ENCODE results near the gene SACS. TPM values are rescaled to one million over a fixed set of nuclear protein-coding genes. Genes with fewer than 3 reads are reported as not detected.
A peak's percentile ranks its signal among the peaks of the same experiment; 100 is the strongest.

Gene SACS
- total and polyA plus RNA-seq, 7 donors = 0.60 to 32.5 (median 20.9) TPM

GRCh38 chr13:23384111-23384510 is 49.4 kb downstream of the SACS start:
- WGBS, 2 donors = 76 to 90% methylated on average over 4 of the region's 4 CpGs
- H3K9me3 ChIP-seq = no peaks in the 10 kb centered on the region
- DNase-seq = no peak
- TF ChIP-seq POLR2A (IDR thresholded peaks at IDR 0.05) (no peak), CTCF (IDR thresholded peaks at IDR 0.05) (no peak), POLR2AphosphoS5 (IDR thresholded peaks at IDR 0.05) (no peak), EP300 (IDR thresholded peaks at IDR 0.05) (no peak)
- no peak overlapping the region for H3K4me3 ChIP-seq
- H3K36me3 ChIP-seq = no peaks in the 10 kb centered on the region
- H3K27ac ChIP-seq = no peak overlapping the region
- peaks cover 0 to 5% (median 0%) of the 10 kb centered on the region in 4 donors for H3K4me1 ChIP-seq
- no peaks in the 10 kb centered on the region for H3K27me3 ChIP-seq
- intact Hi-C loops (cut with DNase I) = no loop called here

DNA sequence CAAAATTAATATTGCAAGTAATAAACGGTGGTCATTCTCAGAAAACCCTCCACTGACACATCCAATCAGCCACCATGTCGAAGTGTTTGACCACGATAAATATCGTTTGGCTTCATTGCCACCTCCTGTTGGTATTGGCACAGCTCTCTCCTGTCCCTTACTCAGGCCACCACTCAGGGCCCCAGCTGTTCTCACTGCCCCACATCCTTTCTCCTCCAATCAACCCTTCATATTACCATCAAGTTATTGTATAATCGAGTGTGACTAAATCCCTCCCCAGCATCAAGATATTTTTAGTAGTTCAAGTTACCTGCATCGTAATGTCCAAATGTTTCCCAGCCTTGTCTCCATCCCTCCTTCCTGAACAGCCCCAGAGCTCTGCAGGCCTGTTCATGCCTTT is 50.4 kb downstream of the SACS start:
- no peaks in the 10 kb centered on the region for H3K36me3 ChIP-seq
- DNase-seq = no peak
- H3K4me1 ChIP-seq = peaks cover 0 to 8% (median 6%) of the 10 kb centered on the region in 4 donors
- H3K27ac ChIP-seq = no peak overlapping the region
- intact Hi-C loops (cut with DNase I) = no loop called here
- H3K4me3 ChIP-seq = no peak overlapping the region
- 92 to 93% methylated on average over 6 of the region's 6 CpGs for WGBS, 2 donors
- H3K9me3 ChIP-seq = no peaks in the 10 kb centered on the region
- TF ChIP-seq CTCF (IDR thresholded peaks at IDR 0.05) (no peak), POLR2A (IDR thresholded peaks at IDR 0.05) (no peak)
- no peaks in the 10 kb centered on the region for H3K27me3 ChIP-seq

GRCh38 chr13:23381866-23382265 is 51.6 kb downstream of the SACS start:
- intact Hi-C loops (cut with DNase I) = no loop called here
- DNase-seq = no peak
- H3K36me3 ChIP-seq = no peaks in the 10 kb centered on the region
- H3K27ac ChIP-seq = no peak overlapping the region
- no peaks in the 10 kb centered on the region for H3K27me3 ChIP-seq
- H3K9me3 ChIP-seq = no peaks in the 10 kb centered on the region
- 51 to 65% methylated on average over 6 of the region's 6 CpGs for WGBS, 2 donors
- no peak for TF ChIP-seq POLR2A (IDR thresholded peaks at IDR 0.05)
- H3K4me1 ChIP-seq = peaks cover 0 to 20% (median 17%) of the 10 kb centered on the region in 4 donors
- H3K4me3 ChIP-seq = no peak overlapping the region

GRCh38 chr13:23380534-23380933 is 53.0 kb downstream of the SACS start:
- Histone ChIP-seq H3K4me1 (peaks cover 0 to 26% (median 18%) of the 10 kb centered on the region in 4 donors), H3K27me3 (no peaks in the 10 kb centered on the region), H3K27ac (no peak overlapping the region), H3K4me3 (no peak overlapping the region), H3K9me3 (no peaks in the 10 kb centered on the region), H3K36me3 (no peaks in the 10 kb centered on the region)
- WGBS, 2 donors = 73 to 82% methylated on average over 5 of the region's 5 CpGs
- peak in 1 of 4 donors; percentile 19 for TF ChIP-seq POLR2AphosphoS5 (IDR thresholded peaks at IDR 0.05)
- TF ChIP-seq EP300 (IDR thresholded peaks at IDR 0.05) = no peak
- no peak for TF ChIP-seq CTCF (IDR thresholded peaks at IDR 0.05)
- intact Hi-C loops (cut with DNase I) = no loop called here
- DNase-seq = no peak

- DNase-seq = no peak
- TF ChIP-seq EP300 (IDR thresholded peaks at IDR 0.05) = no peak
- TF ChIP-seq POLR2AphosphoS5 (IDR thresholded peaks at IDR 0.05) = peak in 3 of 4 donors; percentile 5 to 48 (median 43)
- H3K36me3 ChIP-seq = no peaks in the 10 kb centered on the region
- H3K27me3 ChIP-seq = no peaks in the 10 kb centered on the region
- H3K4me3 ChIP-seq = no peak overlapping the region
- H3K27ac ChIP-seq = peak overlapping the region; percentile 86 to 95 (median 90)
- intact Hi-C loops (cut with DNase I) = loop anchor here (5.0 kb wide), 2 partner anchors 199 to 509 kb away; partner anchors contain the start of gene MIPEP
- H3K9me3 ChIP-seq = no peaks in the 10 kb centered on the region
- 39 to 70% methylated on average over 11 of the region's 11 CpGs for WGBS, 2 donors
- peaks cover 0 to 38% (median 32%) of the 10 kb centered on the region in 4 donors for H3K4me1 ChIP-seq
Measured at GRCh38 chr13:23377983-23378632, 55.4 kb downstream of the SACS start.

DNA sequence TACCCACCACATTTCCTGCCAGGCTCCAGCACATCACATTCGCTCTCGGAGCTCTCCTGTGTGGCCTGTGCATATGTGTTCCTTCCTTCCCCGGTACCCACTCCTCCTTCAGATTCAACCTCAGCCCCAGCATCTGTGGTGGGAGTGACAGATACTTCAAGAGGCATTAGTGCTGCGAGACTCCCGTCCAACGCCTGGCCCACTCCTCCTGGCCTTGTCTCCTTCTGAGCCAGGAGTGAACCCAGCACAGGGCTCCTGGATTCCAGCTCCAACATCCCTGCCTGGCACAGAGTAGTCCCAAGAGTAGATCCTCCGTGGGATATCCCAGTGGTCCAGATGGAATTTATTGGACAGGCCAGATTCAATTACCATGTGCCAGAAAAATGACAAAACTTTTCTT is 55.9 kb downstream of the SACS start:
- WGBS, 2 donors = 82 to 84% methylated on average over 7 of the region's 7 CpGs
- H3K27me3 ChIP-seq = no peaks in the 10 kb centered on the region
- intact Hi-C loops (cut with DNase I) = loop anchor here (5.0 kb wide), 2 partner anchors 200 to 510 kb away; partner anchors contain the start of gene MIPEP
- H3K9me3 ChIP-seq = no peaks in the 10 kb centered on the region
- TF ChIP-seq CTCF (IDR thresholded peaks at IDR 0.05) (no peak), POLR2AphosphoS5 (IDR thresholded peaks at IDR 0.05) (no peak), POLR2A (IDR thresholded peaks at IDR 0.05) (no peak), EP300 (IDR thresholded peaks at IDR 0.05) (no peak)
- H3K27ac ChIP-seq = peak overlapping the region; percentile 86 to 95 (median 90)
- DNase-seq = no peak
- H3K4me3 ChIP-seq = no peak overlapping the region
- H3K4me1 ChIP-seq = peaks cover 0 to 43% (median 34%) of the 10 kb centered on the region in 4 donors
- no peaks in the 10 kb centered on the region for H3K36me3 ChIP-seq

All from sigmoid colon (tissue), 7 donors.